HL-60/S4 (cell line): ENCODE results near the gene ERCC6.

Experiments
- in situ Hi-C: fragments of 300-500 bp; cut with MboI; formaldehyde crosslinking; loops from 2 replicates; pipeline ENCODE4 v1.14.3; 2022; ENCODE audit warnings: low sequenced_read_pairs

ERCC6 gene

DNA sequence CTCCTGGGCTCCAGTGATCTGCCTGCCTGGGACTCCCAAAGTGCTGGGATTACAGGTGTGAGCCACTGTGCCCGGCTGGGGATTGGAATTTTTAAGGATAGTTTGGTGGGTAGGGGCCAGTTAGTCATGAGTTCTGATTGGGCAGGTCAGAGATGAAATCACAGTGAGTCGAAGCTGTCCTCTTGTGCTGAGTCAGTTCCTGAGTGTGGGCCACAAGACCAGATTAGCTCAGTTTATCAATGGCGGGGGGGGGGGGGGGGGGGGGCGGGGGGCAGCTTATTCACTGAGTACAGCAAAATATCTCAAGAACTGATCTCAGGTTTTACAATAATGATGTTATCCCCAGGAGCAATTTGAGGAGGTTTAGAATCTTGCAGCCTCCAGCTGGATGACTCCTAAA, 11.6 kb upstream of the ERCC6 start:
- in situ Hi-C loops: no loop called here

DNA sequence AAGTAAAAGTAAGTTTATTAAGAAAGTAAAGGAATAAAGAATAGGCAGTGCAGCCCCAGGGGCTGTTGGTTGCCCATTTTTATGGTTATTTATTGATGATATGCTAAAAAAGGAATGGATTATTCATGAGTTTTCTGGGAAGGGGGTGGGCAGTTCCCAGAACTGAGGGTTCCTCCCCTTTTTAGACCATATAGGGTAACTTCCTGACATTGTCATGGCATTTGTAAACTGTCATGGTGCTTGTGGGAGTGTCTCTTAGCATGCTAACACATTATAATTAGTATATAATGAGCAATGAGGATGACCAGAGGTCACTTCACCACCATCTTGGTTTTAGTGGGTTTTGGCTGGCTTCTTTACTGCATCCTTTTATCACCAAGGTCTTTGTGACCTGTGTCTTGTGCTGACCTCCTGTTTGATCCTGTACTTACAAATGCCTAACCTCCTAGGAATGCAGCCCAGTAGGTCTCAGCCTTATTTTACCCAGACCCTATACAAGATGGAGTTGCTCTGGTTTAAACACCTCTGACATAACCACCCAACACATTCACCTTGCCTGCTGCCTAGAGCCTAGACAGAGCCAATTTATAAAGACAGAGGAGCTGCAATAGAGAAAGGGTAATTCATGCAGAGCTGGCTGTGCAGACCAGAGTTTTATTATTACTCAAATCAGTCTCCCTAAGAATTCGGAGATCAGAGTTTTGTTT, 10.9 kb upstream of the ERCC6 start:
- in situ Hi-C loops: no loop called here

DNA sequence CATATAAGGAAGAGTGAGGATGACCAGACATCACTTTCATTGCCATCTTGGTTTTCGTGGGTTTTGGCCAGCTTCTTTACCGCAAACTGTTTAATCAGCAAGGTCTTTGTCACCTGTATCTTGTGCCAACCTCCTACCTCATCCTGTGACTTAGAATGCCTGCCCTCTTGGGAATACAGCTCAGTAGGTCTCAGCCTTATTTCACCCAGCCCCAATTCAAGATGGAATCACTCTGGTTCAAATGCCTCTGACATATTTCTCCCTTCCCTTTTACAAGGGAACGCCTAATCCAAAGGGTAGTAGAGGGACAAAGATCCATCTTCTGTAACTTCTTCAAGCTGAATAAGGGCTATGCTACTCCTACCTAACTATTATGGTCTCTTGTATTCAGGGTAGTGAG, 4.7 kb upstream of the ERCC6 start:
- in situ Hi-C loops: no loop called here

DNA sequence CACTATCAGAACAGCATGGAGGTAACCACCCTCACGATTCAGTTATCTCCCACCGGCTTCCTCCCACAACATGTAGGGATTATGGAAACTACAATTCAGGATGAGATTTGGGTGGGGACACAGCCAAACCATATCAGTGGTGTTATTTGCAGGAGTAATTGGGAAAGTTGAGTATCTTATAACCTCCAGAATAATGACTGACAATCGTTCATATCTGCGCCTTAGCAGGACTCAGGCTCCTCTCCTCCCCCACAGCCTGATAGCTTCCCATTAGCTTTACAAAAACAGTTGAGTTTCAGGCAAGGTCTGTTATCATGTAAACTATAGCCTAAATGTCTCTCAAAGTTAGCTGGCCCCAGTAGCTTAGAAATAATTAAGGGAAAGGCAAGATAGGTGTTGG, 3.4 kb upstream of the ERCC6 start:
- in situ Hi-C loops: no loop called here

DNA sequence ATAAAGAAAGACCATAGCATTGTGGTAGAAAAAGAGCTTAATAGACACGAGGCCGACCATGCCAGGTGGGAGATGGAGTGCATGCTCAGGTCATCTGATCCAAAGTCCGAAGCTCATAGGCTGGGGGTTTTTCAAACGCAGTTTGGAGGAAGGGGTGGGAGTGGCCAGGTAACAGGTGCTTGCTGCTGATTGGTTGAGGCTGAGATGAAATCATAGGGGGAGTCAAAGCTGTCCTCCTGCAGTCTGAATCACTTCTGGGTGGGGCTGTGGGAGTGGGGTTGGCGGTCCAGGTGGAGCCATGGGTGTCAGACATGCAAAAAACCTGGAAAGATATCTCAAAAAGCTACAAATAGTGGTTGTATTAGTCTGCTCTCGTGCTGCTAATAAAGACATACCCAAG, 2.8 kb upstream of the ERCC6 start:
- in situ Hi-C loops: no loop called here

DNA sequence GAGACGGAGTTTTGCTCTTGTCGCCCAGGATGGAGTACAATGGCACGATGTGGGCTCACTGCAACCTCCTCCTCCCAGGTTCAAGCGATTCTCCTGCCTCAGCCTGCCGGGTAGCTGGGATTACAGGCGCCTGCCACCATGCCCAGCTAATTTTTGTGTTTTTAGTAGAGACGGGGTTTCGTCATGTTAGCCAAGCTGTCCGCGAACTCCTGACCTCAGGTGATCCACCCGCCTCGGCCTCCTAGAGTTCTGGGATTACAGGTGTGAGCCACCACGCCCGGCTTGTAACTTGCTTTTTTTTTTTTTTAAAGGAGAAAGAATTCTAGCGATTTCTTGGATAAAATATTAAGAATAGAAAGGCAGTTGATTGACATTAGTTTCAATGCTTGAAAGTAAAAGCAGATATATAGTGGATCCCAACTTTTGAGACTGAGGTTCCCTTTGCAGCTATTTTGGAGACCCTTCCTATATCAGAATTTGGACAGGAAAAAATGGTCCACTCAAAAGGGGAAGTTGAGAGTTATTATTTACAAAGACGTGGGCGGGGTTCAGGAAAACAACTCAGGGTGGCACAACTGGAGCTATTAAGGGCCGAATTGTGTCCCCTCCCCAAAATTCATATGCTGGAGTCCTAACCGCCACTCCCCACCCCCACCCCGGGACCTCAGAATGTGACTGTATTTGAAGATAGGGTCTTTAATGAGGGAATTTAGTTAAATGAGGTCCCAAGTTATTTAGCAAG, 1.3 kb upstream of the ERCC6 start:
- in situ Hi-C loops: no loop called here

DNA sequence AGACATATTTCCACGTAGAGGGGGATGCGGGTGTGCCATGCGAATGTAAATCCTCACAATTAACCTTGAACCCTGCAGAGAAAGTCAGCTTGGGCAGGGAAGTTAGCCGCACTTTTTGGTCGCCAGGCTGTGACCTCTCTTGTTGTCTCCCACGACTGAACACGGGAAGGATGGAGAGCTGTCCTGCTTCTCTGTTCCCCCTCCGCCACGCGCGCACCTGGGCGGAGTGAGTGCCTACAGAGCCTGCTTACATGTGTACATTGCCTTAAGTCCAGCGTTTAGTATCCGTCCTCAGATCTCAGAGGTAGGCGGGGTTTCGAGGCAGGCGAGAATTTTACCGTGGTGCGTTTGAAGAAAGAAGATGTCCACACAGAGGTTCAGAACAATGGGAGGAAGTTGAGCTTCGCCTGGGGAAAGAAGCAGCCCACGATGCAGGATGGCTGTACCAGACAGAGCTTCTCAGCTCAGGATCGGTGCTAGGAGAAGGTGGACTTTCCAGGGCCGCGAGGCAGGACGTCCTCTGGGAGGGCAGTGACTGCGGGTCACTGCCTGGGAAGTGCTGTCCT, 482 bp upstream of the ERCC6 start:
- in situ Hi-C loops: no loop called here

DNA sequence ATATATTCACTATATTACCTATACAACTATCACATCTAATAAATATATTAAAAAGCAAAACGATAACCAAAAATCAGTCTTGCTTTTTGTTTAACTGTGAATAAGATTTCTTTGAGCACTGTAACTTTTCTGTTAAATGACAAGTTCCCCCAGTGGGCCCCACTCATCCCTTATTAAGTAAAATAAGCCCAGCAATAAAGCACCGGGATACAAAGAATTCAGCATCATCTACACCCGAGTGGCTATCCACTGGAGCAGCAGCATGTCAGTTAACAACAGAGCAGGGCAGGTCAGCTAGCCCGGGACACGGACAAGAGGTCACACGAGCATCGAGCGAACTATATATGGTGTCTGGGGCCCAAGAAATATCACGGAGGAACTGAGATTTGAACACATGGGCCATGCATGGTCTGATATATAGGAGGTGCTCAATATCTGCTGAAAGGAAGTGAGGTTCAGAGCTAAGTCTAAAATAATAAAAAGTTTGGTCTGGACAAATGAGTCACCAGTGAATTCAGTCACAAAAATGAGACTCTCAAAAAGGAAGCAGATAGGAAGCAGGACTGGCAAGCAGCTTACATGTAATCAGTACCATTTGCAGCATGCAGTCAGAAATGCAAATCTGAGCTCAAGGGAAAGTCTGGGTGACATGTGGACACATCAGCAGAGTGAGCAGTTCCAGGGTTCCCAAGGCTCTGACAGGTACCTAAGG, 4.1 kb downstream of the ERCC6 start:
- in situ Hi-C loops: no loop called here

DNA sequence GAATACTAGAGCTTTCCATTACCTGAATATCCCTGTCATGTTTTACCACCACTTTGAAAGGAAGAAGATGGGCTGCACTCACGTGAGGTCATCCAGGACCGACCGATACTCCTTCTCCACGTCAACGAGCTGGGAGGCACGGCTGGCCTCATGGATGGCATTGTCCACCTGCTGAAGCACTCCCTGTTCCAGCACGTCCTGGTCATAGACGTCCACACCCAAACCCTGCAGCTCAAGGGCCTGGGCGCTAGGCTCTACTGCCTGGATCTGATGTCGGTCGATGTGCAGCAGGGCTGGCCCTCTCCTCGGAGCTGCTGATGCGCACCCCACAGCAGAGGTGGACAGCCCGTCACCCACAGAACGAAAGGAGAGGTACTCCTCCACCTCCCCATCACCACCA, 6.5 kb downstream of the ERCC6 start:
- in situ Hi-C loops: no loop called here

DNA sequence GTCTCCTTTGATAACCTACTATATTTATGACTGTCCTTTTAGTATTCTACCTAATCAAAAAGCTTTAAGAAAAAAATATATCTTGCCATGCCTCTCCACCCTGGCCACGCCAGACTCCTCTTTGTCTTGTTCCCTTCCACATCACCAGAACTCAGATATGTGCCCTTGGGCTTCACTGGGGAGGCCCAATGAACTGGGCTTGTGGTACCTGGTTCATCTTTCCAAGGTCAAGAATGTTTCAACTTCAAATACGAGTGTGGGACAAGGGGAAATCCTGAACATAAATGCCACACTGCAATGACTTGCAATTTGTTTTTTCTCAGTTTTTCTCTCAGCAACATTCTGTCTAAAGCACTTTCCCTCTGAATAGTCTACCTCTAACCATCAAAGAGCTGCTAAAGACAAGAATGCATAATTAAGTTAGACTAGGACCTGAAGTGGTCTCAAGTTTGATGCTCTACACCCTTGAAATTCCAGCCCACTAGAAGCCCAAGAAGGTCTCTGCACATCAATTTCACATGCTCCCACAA, 9.9 kb downstream of the ERCC6 start:
- in situ Hi-C loops: no loop called here

DNA sequence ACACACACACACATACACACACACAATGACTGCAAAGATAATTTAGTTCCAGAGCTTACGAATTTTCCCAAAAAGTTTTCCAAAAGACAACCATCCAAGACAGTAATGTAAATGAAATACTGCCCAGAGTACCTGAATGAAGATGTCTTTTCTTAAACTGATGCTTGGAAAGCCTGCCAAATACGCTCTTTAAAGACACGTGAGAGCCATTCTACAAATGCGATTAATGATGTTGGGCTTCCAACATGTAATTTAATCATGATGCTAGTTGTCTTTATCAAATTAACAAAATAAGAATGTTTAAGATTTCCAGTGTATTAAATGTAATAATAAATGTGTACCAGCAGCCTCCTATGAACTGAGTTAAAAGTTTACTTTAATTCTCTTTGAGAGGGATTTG, 11.1 kb downstream of the ERCC6 start:
- in situ Hi-C loops: no loop called here

DNA sequence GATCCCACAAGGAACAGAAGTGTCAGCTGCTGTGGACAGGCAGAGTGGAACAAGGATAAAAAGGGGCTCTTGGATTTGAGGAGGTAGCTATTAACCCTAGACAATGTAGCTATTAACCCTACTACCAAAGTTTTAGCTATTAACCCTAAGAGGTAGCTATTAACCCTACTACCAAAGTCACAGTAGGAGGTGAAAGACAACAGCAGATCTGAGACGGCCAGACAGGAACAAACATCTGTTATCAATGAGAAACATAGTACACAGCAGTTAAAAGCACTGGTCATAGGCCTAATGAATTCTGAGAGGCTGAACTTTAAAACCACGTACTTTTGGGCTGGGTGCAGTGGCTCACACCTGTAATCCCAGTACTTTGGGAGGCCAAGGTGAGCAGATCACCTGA, 11.9 kb downstream of the ERCC6 start:
- in situ Hi-C loops: no loop called here

DNA sequence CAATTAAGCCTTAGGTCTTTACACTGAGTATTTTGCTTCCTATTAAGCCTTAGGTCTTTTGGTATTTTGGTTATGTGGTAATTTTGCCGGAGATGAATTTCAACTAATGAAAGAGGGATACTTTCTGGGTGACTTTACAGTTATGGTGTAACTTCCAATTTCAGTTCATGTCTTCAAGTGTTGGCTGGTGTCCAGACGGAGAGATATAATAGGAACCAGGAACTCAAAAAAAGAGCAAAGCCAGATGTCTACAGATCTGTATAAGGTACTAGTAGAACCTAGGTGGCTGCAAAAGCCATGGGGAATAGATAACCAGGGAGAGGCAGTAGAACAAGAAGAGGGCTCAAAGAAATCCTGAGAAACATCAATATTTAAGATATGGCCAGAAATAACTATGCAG, 12.3 kb downstream of the ERCC6 start:
- in situ Hi-C loops: no loop called here

DNA sequence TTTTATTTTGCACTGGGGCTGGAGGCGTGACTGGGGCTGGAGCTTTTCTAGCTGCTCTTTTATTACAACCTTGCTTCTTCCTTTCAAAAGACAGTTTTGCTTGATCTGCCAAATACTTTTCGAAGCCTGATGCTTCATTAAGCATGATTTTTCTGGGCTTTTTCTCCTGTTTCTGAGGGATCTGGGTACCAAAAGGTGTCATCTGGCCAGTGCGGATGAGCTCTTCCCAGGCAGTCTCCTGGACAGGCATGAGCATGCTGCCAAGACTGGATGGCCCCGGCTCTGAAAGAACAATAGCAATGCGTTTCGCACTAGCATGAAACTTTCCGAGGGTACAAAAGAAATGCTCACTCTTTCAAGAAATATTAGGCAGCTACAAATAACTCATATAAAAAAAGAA, 14.4 kb downstream of the ERCC6 start:
- in situ Hi-C loops: loop anchor here (25.0 kb wide), 2 partner anchors 537 to 862 kb away; no protein-coding TSS in a partner anchor

DNA sequence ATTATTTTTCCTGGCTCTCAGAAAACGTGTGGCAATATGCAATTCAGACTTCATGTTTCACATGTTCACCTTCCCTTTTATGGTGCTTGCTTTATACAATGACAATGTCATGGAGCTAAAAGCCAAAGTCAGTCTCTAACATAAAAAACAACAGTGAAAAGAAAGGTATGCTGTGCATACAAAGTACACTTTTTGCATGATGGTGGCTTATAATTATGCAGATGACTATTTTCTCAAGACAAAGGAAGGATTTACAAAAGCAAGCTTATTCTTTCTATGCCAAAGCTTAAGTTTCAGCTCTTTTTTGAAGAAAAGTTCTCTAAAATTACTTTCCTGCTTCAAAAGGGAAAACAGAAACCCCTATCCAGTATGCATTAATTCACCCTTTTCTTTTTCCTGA, 15.6 kb downstream of the ERCC6 start:
- in situ Hi-C loops: loop anchor here (25.0 kb wide), 2 partner anchors 536 to 861 kb away; no protein-coding TSS in a partner anchor

DNA sequence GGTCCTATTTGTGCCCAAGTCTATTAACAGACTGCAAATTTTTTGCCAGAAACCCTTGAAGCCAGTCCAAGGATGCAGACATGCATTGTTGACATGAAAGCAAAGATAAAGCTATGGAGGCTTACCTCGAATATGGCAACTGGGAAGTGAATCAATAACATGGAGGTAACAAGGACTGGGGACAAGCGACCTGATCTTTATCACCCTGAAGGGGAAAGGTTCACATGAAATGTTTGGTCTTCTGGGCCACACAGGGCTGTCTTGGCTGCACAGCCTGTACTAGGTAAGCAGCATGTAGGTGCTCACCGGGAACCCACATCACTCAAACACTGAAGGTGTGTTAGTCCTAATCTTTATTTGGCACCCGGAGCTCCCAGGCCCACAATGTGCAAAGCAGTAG, 17.9 kb downstream of the ERCC6 start:
- in situ Hi-C loops: loop anchor here (25.0 kb wide), 2 partner anchors 534 to 859 kb away; no protein-coding TSS in a partner anchor

DNA sequence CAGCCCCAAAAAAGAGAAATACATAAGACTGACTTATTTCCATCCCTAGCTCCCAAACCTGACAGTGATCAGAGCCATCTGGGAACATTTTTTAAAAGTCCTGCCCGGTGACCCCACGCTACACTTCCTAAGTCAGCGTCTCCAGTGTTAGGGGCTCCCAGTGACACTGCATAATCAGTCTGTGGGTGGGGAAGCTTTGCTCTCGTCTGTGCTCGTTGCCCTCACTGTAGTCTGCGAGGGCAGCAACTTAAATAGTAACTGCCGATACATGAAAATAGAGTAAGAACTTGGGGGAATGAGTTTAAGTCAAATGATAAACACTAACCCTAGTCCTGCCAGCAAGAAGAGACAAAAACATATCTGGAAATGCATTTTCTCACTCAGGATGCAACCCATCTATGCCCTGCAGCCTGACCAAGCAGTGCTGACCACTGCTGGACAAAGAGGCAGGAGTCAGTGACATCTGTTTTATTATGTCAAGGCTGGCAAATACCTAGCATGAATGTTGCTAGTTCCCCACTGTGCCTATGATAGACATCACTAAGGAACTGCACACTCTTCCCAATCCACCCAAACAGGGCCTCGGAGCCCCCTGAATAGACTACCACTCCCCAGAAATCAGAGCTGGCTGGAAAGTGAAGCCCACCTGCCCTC, 18.7 kb downstream of the ERCC6 start:
- in situ Hi-C loops: loop anchor here (25.0 kb wide), 2 partner anchors 533 to 858 kb away; no protein-coding TSS in a partner anchor

DNA sequence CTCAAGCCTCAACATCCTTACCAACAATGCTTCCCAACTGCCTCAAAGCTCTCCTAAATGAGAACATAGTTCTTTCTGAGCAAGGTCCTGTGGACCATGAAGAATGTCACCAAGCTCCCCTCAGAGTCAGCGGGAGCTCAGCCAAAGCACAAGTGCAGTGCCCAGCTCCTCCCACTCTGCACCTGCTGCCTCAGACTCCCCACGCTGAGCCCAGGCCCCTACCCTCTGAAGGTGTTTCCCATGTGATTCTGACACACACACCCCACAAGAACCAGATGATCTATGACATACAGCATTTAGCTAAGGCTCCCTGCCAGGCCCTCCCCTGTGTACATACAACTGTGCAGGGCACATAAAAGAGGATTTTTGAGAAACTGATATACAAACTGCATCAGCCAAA, 19.2 kb downstream of the ERCC6 start:
- in situ Hi-C loops: loop anchor here (10.0 to 25.0 kb wide), 3 partner anchors 532 to 965 kb away; no protein-coding TSS in a partner anchor

DNA sequence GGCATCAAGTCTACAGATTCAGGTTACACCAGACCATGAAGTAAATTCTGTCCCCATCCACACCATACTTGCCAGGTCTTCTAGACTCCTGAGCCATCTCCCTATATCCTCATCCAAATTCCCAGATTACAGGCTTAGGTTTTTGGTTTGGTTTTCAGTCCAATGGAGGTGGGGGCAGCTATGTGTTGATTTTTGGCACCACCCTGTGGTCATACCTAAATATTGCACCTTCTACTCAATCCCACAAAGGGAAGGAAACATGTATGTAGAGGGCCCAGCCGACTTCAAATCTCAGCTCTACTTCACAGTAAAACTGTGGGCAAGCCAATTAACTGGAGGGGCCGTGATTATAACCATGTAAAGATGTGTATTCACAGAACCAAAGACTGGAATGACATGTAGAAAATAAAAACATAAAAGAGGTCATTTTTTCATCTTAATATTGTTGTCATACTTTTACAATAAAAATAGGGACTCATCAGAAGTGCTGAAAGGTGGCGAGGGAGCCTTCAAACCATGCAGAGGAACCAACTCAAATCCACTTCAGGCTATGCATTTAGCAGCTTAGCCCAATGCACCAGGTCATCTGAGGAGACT, 19.8 kb downstream of the ERCC6 start:
- in situ Hi-C loops: loop anchor here (10.0 to 25.0 kb wide), 3 partner anchors 532 to 964 kb away; no protein-coding TSS in a partner anchor

DNA sequence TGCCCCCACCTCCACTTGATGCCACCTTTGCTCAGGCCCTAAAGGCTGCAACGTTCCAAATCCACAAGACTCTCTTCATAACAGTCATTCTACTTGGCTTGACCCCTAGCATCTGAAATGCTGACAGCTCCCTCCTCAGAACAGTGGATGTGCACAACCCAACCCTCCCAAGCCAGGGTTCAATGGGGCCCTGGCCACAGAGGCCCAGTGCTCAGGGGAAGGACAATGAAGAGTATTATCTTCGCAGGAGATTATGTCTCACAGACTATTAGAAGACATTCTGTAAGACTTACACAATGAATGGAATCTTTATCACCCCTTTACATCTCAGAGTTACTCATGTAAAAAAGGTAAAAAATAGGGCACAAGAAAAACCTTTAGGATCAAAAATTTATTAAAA, 20.4 kb downstream of the ERCC6 start:
- in situ Hi-C loops: loop anchor here (10.0 to 25.0 kb wide), 3 partner anchors 531 to 964 kb away; no protein-coding TSS in a partner anchor
